Activated naive CD8-positive, alpha-beta T cell treated with anti-CD3 and anti-CD28 coated beads, Interleukin-2, amount 50 U/mL, for 24 hours (primary cell): ENCODE data around the gene WDSUB1.

Experiments used
- ATAC-seq: fragments of 150-1000 bp; cut with Tn5 transposase; one replicate; pipeline ENCODE4 v1.10.0; 2021
- DNase-seq: peaks from one replicate; pipeline ENCODE4 v3.0.0; 2021
- H3K27ac Mint-ChIP-seq: one replicate; pipeline ENCODE4 v1.8.0; 2021; ENCODE audit warnings: mild to moderate bottlenecking, mixed read lengths
- H3K27me3 Mint-ChIP-seq: one replicate; pipeline ENCODE4 v1.8.0; 2021; ENCODE audit warnings: mixed read lengths
- H3K36me3 Mint-ChIP-seq: one replicate; pipeline ENCODE4 v1.8.0; 2021; ENCODE audit warnings: low read depth, mixed read lengths
- H3K4me1 Mint-ChIP-seq: one replicate; pipeline ENCODE4 v1.8.0; 2021; ENCODE audit warnings: mixed read lengths
- H3K4me3 Mint-ChIP-seq: one replicate; pipeline ENCODE4 v1.8.0; 2021; ENCODE audit warnings: mild to moderate bottlenecking, moderate library complexity, mixed read lengths
- H3K9me3 Mint-ChIP-seq: one replicate; pipeline ENCODE4 v1.8.0; 2021; ENCODE audit warnings: mixed read lengths

WDSUB1 gene

GRCh38 chr2:159219394-159219998 lies 67.0 kb downstream of the WDSUB1 start:
- Mint-ChIP-seq H3K36me3 (no peaks in the 10 kb centered on the region), H3K27me3 (no peaks in the 10 kb centered on the region), H3K9me3 (no peaks in the 10 kb centered on the region), H3K27ac (no peak overlapping the region), H3K4me3 (no peak overlapping the region), H3K4me1 (peaks cover 3% of the 10 kb centered on the region)
- ATAC-seq (no peak), DNase-seq (no peak)

GRCh38 chr2:159218389-159218788 lies 68.1 kb downstream of the WDSUB1 start:
- no peak overlapping the region for H3K27ac Mint-ChIP-seq
- H3K9me3 Mint-ChIP-seq, result no peaks in the 10 kb centered on the region
- H3K4me3 Mint-ChIP-seq, result no peak overlapping the region
- H3K27me3 Mint-ChIP-seq, result no peaks in the 10 kb centered on the region
- no peaks in the 10 kb centered on the region for H3K4me1 Mint-ChIP-seq
- DNase-seq, result no peak
- no peak for ATAC-seq
- H3K36me3 Mint-ChIP-seq, result no peaks in the 10 kb centered on the region

GRCh38 chr2:159217676-159218075 lies 68.8 kb downstream of the WDSUB1 start:
- Mint-ChIP-seq H3K4me3 (no peak overlapping the region), H3K27ac (no peak overlapping the region), H3K4me1 (no peaks in the 10 kb centered on the region), H3K9me3 (no peaks in the 10 kb centered on the region), H3K27me3 (no peaks in the 10 kb centered on the region), H3K36me3 (no peaks in the 10 kb centered on the region)
- DNase-seq, result no peak
- ATAC-seq, result no peak

DNA sequence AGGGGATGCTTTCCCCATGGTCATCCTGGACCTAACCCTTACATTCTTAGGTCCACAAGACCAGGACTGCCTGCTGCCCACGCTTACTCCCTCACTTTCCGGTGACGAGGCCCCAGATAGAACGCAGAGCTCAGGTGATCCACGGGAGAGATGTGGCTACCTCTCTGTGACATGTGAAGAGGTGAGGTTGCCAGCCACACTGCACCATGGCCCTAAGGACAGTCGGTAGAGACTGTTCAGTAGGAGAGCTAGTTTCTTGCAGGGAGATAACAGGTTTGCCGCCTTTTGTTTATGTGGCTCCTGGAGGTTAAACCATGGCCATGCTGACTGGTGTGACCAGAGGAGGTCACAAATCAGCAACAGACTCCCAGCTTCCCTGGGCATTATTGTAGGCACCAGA lies 71.4 kb downstream of the WDSUB1 start:
- ATAC-seq, result no peak
- peaks cover 12% of the 10 kb centered on the region for H3K4me1 Mint-ChIP-seq
- no peak overlapping the region for H3K4me3 Mint-ChIP-seq
- no peak overlapping the region for H3K27ac Mint-ChIP-seq
- H3K9me3 Mint-ChIP-seq, result no peaks in the 10 kb centered on the region
- H3K27me3 Mint-ChIP-seq, result no peaks in the 10 kb centered on the region
- no peak for DNase-seq
- no peaks in the 10 kb centered on the region for H3K36me3 Mint-ChIP-seq

DNA sequence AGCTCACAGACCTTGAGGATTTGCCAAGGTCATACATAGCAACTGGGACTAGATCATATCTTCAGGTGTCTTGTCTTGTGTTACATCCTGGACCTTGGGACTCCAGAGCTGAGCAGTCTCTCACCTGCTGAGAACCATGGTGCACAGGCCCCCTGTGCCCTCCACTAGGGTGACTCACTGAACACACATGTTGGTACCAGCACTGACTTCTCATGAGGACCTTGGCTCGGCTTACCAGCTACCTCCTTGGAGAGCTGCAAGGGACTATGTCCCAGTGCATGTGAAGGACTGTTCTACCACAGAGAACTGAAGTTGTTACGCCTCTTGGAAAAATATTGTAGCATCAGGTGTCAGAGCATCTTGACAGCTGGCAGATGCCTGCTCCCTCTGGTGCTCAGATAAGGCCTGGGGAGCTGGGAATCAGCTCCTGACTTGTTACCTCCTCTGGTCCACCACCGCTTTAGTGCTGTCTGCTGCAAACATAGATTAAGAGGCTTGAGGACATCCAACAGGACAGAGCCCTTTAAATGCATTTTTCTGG lies 72.1 kb downstream of the WDSUB1 start:
- no peak overlapping the region for H3K4me3 Mint-ChIP-seq
- no peaks in the 10 kb centered on the region for H3K36me3 Mint-ChIP-seq
- no peaks in the 10 kb centered on the region for H3K27me3 Mint-ChIP-seq
- ATAC-seq (no peak), DNase-seq (no peak)
- no peak overlapping the region for H3K27ac Mint-ChIP-seq
- no peaks in the 10 kb centered on the region for H3K9me3 Mint-ChIP-seq
- H3K4me1 Mint-ChIP-seq, result peaks cover 19% of the 10 kb centered on the region

GRCh38 chr2:159213296-159213695 lies 73.2 kb downstream of the WDSUB1 start:
- no peaks in the 10 kb centered on the region for H3K9me3 Mint-ChIP-seq
- no peak for DNase-seq
- no peak overlapping the region for H3K4me3 Mint-ChIP-seq
- H3K4me1 Mint-ChIP-seq, result peaks cover 30% of the 10 kb centered on the region
- ATAC-seq, result no peak
- H3K27me3 Mint-ChIP-seq, result no peaks in the 10 kb centered on the region
- no peaks in the 10 kb centered on the region for H3K36me3 Mint-ChIP-seq
- H3K27ac Mint-ChIP-seq, result no peak overlapping the region

- DNase-seq, result no peak
- no peaks in the 10 kb centered on the region for H3K36me3 Mint-ChIP-seq
These were observed 74.8 kb downstream of the WDSUB1 start for GRCh38 chr2:159211447-159212396.

DNA sequence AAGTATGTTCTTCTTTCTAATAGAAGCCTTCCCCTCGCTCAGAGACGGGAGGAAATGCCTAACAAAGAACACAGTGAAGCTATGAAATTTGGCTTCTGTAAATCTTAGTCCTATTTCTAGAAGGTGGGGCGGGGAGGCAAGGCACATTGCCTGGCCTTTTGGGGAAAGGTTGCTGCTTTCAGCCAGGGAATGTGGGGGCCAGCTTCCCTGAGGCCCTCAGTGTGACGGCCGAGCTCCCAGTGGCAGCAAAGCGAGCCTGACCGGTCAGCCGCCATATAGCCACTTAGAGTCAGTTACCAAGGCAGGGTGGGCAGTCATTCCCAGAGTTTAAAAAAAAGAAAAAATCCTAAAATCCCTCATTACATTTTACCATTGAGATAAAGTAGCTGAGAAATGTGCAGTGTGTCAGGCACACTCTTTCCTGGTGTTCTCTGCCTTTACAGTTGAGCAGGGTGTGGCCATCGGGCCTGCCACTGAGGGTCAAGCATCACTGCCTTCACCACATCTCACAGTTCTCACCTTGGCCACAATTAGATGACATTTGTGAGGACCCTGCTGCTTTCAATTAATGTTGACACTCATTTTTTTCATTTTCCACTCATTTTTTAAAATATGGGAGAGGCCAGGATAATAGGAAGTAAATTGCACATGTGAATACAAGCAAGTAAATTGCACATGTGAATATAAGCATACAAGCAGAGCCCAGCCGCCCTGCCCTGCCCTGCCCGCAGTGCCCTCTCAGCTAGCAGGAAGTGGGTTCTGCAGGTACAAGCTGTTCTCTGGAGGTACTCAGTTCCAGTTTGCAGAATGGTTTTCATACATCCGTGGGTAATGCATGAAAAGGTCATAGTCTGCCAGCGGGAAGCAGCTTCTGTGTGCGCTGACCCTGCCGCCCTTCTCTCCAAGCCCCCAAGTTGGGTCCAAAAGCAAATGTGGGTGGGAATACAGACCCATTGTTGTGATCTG lies 76.9 kb downstream of the WDSUB1 start:
- DNase-seq (peak; percentile 24), ATAC-seq (peak; percentile 78)
- Mint-ChIP-seq H3K4me1 (peaks cover 30% of the 10 kb centered on the region), H3K4me3 (peak overlapping the region; percentile 30), H3K9me3 (no peaks in the 10 kb centered on the region), H3K27me3 (no peaks in the 10 kb centered on the region), H3K36me3 (no peaks in the 10 kb centered on the region), H3K27ac (peak overlapping the region; percentile 59)

More at GRCh38 chr2:159211447-159212396, 74.8 kb downstream of the WDSUB1 start:
- H3K4me1 Mint-ChIP-seq, result peaks cover 30% of the 10 kb centered on the region
- no peak for ATAC-seq
- no peak overlapping the region for H3K4me3 Mint-ChIP-seq
- no peaks in the 10 kb centered on the region for H3K9me3 Mint-ChIP-seq
- no peak overlapping the region for H3K27ac Mint-ChIP-seq
- no peaks in the 10 kb centered on the region for H3K27me3 Mint-ChIP-seq

DNA sequence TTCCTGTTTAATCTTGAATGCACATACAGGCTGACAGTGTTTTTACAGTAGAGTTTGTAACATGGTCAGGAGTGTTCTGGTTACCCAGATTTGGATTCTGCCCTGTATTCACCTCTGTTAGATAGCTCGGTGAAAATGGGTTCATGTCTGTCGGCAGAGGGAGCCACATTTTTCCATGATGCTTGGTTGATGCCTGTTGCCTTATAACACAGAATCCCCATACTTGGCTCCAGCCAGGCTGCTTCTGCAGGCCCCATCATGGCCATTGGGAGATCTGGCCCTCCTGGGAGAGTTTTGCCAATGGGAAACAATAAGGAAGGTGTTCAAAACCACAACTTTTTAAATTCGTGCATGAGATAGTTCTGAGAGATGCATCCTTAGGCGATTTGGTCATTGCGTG lies 78.1 kb downstream of the WDSUB1 start:
- Mint-ChIP-seq H3K9me3 (no peaks in the 10 kb centered on the region), H3K27ac (no peak overlapping the region), H3K4me1 (peaks cover 30% of the 10 kb centered on the region), H3K4me3 (no peak overlapping the region), H3K27me3 (no peaks in the 10 kb centered on the region), H3K36me3 (no peaks in the 10 kb centered on the region)
- no peak for ATAC-seq
- DNase-seq, result no peak

DNA sequence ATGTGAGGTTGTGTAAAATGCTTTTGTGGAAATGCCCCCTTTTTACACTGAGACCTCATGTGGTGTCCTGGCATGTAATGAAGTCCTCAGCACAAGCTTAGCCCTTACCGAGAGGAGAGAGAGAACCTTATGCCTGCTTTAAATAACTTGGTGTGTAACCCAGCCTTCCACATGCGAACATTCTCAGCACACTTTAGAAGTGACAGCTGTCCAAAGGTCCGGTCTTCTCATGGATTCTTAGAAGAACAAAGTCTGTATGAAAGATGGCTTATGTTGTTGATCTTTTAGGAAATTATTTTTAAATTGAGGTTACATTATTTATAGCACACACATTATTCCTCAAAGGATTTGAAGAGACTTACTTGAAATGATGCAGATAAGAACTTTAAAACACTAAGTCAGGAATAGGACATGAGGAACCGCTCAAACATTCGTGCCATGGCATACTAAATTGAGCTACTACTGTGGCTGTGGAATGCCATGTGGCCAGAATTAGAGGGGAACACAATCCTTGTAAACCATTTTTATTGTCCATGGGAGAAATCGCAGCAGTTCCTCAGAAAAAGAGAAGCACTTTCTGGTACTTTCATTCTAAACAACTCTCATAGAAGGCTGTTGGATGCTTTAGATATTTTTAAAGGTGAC lies 79.6 kb downstream of the WDSUB1 start:
- H3K36me3 Mint-ChIP-seq, result no peaks in the 10 kb centered on the region
- DNase-seq (no peak), ATAC-seq (no peak)
- H3K27me3 Mint-ChIP-seq, result no peaks in the 10 kb centered on the region
- no peaks in the 10 kb centered on the region for H3K9me3 Mint-ChIP-seq
- H3K27ac Mint-ChIP-seq, result no peak overlapping the region
- H3K4me1 Mint-ChIP-seq, result peaks cover 33% of the 10 kb centered on the region
- no peak overlapping the region for H3K4me3 Mint-ChIP-seq

DNA sequence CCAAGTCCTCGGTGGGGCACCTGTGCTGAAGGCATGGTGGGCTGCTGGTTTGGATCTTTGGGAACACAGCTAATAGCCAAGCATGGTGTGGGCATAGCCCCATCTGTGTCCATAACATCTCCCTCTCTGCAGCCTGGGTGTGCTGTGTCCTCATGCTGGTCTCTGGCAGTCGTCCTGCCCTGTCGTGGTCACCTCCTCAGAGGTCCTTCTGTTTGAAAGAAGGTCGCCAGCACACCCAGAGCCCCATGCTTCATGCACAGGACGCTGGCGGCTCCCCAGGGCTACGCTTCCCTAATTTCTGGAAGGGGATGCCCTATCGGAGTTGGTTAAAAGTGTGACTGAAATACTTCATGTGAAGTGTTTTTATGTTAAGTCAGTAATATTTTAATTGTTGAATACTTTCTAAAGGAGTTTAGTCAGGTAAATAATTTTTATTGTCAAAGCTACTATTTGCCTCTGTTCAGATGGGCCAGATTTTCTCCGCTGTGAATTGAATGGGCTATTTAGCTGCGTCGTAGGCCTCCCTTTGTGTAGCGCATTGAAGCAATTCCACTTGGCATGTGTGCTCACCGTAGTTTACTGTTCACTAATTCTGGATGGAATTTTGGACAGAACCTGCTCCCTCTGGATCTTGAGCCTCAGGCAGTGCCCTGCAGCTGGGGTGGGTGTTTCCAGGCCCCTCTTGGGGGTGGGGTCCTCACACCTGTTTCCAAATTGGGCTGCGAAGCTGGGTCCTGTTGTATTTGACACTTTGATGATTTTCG lies 81.9 kb downstream of the WDSUB1 start:
- no peaks in the 10 kb centered on the region for H3K36me3 Mint-ChIP-seq
- DNase-seq, result no peak
- H3K4me1 Mint-ChIP-seq, result peaks cover 31% of the 10 kb centered on the region
- no peak overlapping the region for H3K27ac Mint-ChIP-seq
- no peaks in the 10 kb centered on the region for H3K27me3 Mint-ChIP-seq
- no peaks in the 10 kb centered on the region for H3K9me3 Mint-ChIP-seq
- no peak for ATAC-seq
- H3K4me3 Mint-ChIP-seq, result no peak overlapping the region

DNA sequence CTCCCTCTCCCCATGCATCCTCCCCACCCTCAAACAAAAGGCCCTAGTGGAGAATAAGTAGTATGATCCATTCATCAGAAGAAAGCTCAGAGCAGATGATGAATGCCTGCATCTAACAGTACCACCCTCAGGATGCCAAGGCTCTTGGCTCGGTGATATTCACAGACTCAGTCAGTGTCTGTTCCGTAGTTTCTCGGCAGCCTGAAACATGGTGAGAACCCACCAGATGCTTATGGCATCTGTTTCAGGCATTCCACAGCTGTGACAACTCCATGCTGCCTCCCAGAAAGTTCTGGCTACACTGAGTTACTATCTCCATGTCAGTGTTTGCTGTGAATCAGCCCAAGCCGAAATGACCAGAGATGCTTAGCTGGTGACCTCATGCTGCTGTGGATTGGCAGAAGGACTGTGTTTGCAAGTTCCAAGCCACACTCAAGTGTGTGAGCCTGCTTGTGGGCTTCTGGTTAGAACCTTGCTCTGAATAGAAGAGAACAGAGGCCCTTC lies 83.9 kb downstream of the WDSUB1 start:
- H3K9me3 Mint-ChIP-seq, result no peaks in the 10 kb centered on the region
- H3K27me3 Mint-ChIP-seq, result no peaks in the 10 kb centered on the region
- H3K4me3 Mint-ChIP-seq, result no peak overlapping the region
- no peak overlapping the region for H3K27ac Mint-ChIP-seq
- peaks cover 18% of the 10 kb centered on the region for H3K4me1 Mint-ChIP-seq
- no peaks in the 10 kb centered on the region for H3K36me3 Mint-ChIP-seq
- DNase-seq (no peak), ATAC-seq (no peak)

- Mint-ChIP-seq H3K27me3 (no peaks in the 10 kb centered on the region), H3K9me3 (no peaks in the 10 kb centered on the region), H3K4me1 (peaks cover 18% of the 10 kb centered on the region), H3K36me3 (no peaks in the 10 kb centered on the region), H3K27ac (no peak overlapping the region), H3K4me3 (no peak overlapping the region)
- peak; percentile 9 for DNase-seq
- ATAC-seq, result peak; percentile 71
These were observed 85.0 kb downstream of the WDSUB1 start for GRCh38 chr2:159201360-159202063.
